Measurements from ENCODE around the gene STAT5B. TPM values are rescaled to one million over a fixed set of nuclear protein-coding genes. Genes with fewer than 3 reads are reported as not detected.

Gene STAT5B
- total and polyA plus RNA-seq, 2 of the 13 experiments (the other 11 are each of a cell fraction or from before 2014, with no cell fraction given), result 21.0 to 42.8 TPM

DNA sequence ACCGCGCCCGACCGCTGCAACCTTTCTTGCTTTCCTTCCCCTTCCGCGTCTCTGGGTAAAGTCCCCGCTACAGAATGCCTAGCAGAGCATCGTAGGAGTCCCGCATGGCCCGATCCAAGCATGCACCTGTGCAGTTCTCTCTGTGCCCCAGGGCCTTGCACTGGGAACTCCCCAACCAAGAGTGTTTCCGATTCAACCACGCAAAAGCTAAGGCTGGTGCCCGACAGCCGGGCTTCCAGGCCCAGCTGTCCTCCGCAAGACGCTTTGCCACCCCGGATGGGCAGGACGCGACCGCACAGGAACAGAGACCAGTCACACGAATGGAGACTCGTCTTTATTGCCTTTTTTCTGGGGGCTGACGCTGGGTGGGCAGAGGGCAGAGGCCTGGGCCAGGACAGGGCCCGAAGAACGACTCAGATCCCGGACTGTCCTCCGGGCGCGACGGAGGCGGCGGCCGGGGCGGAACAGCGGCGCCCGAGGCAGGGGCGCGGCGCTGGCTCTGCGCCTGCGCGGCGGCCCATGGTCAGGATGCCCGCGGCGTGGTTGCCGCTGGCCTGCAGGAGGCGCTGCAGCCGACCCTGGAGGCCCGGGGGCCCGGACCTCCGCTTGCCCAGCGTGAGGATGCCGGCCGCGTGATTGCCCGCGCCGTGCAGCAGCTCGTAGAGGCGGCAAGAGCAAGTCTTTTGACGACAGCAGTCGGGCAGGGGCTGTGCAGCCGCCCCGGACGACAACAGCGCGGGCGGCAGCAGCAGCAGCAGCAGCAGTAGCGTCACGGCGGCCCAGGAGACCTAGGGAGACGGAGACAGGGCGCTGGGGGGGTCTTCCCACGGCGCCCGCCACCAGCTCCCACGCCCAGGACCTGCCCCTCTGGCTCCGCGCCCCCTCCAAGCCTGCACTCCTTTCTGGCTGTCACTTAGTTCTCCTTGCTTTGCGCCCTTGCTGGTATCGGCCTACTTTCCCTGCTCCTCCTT, 92.2 kb downstream of the STAT5B start (continued):
- TF ChIP-seq TEAD2 (CRISPR knock-in tag; IDR thresholded peaks at IDR 0.05), result no peak
- no peak for TF ChIP-seq MIER3 (CRISPR knock-in tag; IDR thresholded peaks at IDR 0.05; ENCODE audit: borderline replicate concordance)
- TF ChIP-seq, protein P1, sequence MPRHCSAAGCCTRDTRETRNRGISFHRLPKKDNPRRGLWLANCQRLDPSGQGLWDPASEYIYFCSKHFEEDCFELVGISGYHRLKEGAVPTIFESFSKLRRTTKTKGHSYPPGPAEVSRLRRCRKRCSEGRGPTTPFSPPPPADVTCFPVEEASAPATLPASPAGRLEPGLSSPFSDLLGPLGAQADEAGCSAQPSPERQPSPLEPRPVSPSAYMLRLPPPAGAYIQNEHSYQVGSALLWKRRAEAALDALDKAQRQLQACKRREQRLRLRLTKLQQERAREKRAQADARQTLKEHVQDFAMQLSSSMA (CRISPR knock-in tag; IDR thresholded peaks at IDR 0.05), result peak; percentile 82; the same call in 1 of the 2 replicates
- no peak for TF ChIP-seq LCORL (IDR thresholded peaks at IDR 0.05)
- TF ChIP-seq LCORL (CRISPR knock-in tag; IDR thresholded peaks at IDR 0.05), result peak; percentile 4; the same call in 1 of the 2 replicates
- TF ChIP-seq, protein P2, sequence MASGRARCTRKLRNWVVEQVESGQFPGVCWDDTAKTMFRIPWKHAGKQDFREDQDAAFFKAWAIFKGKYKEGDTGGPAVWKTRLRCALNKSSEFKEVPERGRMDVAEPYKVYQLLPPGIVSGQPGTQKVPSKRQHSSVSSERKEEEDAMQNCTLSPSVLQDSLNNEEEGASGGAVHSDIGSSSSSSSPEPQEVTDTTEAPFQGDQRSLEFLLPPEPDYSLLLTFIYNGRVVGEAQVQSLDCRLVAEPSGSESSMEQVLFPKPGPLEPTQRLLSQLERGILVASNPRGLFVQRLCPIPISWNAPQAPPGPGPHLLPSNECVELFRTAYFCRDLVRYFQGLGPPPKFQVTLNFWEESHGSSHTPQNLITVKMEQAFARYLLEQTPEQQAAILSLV (CRISPR knock-in tag; IDR thresholded peaks at IDR 0.05; ENCODE audit: borderline replicate concordance), result peak; percentile 32; the same call in 1 of the 2 replicates
- TF ChIP-seq ZNF784 (CRISPR knock-in tag; IDR thresholded peaks at IDR 0.05; ENCODE audit: borderline replicate concordance), result peak; percentile 89
- peak; percentile 80 for TF ChIP-seq ZNF574 (CRISPR knock-in tag; IDR thresholded peaks at IDR 0.05)
- TF ChIP-seq MIXL1 (CRISPR knock-in tag; IDR thresholded peaks at IDR 0.05), result no peak
- TF ChIP-seq ZNF513 (CRISPR knock-in tag; conservative IDR thresholded peaks at IDR 0.05), result peak; percentile 97; the same call in 1 of the 2 replicates
- TF ChIP-seq ZNF354B (CRISPR knock-in tag; IDR thresholded peaks at IDR 0.05), result 0 out of 2 replicates have a peak, but pooled peaks have one; percentile 19
- TF ChIP-seq, protein P3, sequence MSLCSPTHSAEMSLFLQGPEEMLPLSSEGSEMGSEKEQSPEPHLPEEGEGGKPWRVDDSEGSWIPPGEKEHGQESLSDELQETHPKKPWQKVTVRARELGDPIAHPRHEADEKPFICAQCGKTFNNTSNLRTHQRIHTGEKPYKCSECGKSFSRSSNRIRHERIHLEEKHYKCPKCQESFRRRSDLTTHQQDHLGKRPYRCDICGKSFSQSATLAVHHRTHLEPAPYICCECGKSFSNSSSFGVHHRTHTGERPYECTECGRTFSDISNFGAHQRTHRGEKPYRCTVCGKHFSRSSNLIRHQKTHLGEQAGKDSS (CRISPR knock-in tag; IDR thresholded peaks at IDR 0.05; ENCODE audit: borderline replicate concordance, low read depth), result peak; percentile 70; the same call in 1 of the 2 replicates
- TF ChIP-seq ZNF749 (CRISPR knock-in tag; IDR thresholded peaks at IDR 0.05; ENCODE audit: borderline replicate concordance), result peak; percentile 96; the same call in 1 of the 2 replicates
- TF ChIP-seq, protein P4, sequence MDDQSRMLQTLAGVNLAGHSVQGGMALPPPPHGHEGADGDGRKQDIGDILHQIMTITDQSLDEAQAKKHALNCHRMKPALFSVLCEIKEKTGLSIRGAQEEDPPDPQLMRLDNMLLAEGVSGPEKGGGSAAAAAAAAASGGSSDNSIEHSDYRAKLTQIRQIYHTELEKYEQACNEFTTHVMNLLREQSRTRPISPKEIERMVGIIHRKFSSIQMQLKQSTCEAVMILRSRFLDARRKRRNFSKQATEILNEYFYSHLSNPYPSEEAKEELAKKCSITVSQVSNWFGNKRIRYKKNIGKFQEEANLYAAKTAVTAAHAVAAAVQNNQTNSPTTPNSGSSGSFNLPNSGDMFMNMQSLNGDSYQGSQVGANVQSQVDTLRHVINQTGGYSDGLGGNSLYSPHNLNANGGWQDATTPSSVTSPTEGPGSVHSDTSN (CRISPR knock-in tag; IDR thresholded peaks at IDR 0.05; ENCODE audit: borderline replicate concordance), result peak; percentile 72; the same call in 1 of the 2 replicates
- TF ChIP-seq ZBTB7B (CRISPR knock-in tag; IDR thresholded peaks at IDR 0.05), result peak; percentile 48; the same call in 1 of the 2 replicates
- peak; percentile 46 for TF ChIP-seq ZNF136 (CRISPR knock-in tag; IDR thresholded peaks at IDR 0.05; ENCODE audit: low read depth)
- TF ChIP-seq POGZ (CRISPR knock-in tag; IDR thresholded peaks at IDR 0.05), result no peak; the same call in 1 of the 2 replicates
- peak; percentile 48; the same call in 1 of the 2 replicates for TF ChIP-seq KLF13 (CRISPR knock-in tag; IDR thresholded peaks at IDR 0.05)
